NB4 (cell line): ENCODE results near the gene SHLD1.

Experiments used
- CTCF ChIP-seq: IDR thresholded peaks from one replicate; pipeline ENCODE4 v1.5.1; 2012; ENCODE audit warnings: low read depth, low read length
- POLR2A ChIP-seq: IDR thresholded peaks from 2 replicates; pipeline ENCODE4 v1.6.1; 2011; ENCODE audit warnings: mild to moderate bottlenecking; ENCODE audit not compliant: insufficient read length; ENCODE audit errors: extremely low read depth

- TF ChIP-seq CTCF (no peak), POLR2A (no peak)
Observed at GRCh38 chr20:5908981-5909380, 158.8 kb downstream of the SHLD1 start.
